OCI-LY1 (cell line): ENCODE data around the gene SMIM29.

ENCODE experiments used
- H2AFZ ChIP-seq: fragments of 200-600 bp; sonication (generic), shearing (Covaris generic); 2 replicates; pipeline ENCODE4 v1.6.0; 2014; ENCODE audit warnings: antibody characterized with exemption, mild to moderate bottlenecking, low read length
- H3F3A ChIP-seq: fragments of 200-600 bp; sonication (generic), shearing (Covaris generic); 2 replicates; pipeline ENCODE4 v1.6.0; 2014; ENCODE audit warnings: mild to moderate bottlenecking, antibody characterized with exemption, low read length, moderate library complexity; ENCODE audit not compliant: insufficient read depth
- H3K27ac ChIP-seq: fragments of 200-600 bp; sonication (generic); 2 replicates; pipeline ENCODE4 v1.5.1; 2014; ENCODE audit warnings: low read length, mixed run types, mild to moderate bottlenecking, low read depth; ENCODE audit not compliant: poor library complexity, severe bottlenecking
- H3K27me3 ChIP-seq: fragments of 200-600 bp; sonication (generic); 2 replicates; pipeline ENCODE4 v1.6.0; 2014; ENCODE audit warnings: antibody characterized with exemption, mild to moderate bottlenecking, low read length, moderate library complexity; ENCODE audit not compliant: insufficient read depth
- H3K36me3 ChIP-seq: fragments of 200-600 bp; sonication (generic); 2 replicates; pipeline ENCODE4 v1.6.1; 2014; ENCODE audit warnings: mild to moderate bottlenecking, antibody characterized with exemption, low read length, moderate library complexity, mixed read lengths; ENCODE audit not compliant: insufficient read depth
- H3K4me1 ChIP-seq: fragments of 200-600 bp; sonication (generic); 2 replicates; pipeline ENCODE4 v1.5.1; 2014; ENCODE audit warnings: mild to moderate bottlenecking, low read length, moderate library complexity; ENCODE audit not compliant: insufficient read depth, severe bottlenecking
- H3K4me2 ChIP-seq: fragments of 200-600 bp; sonication (generic), shearing (Covaris generic); 2 replicates; pipeline ENCODE4 v1.6.1; 2014; ENCODE audit warnings: low read length
- H3K4me3 ChIP-seq: fragments of 200-600 bp; sonication (generic); 2 replicates; pipeline ENCODE4 v1.5.1; 2014; ENCODE audit warnings: low read length, low read depth, mild to moderate bottlenecking, mixed read lengths; ENCODE audit not compliant: poor library complexity, severe bottlenecking
- H3K79me2 ChIP-seq: fragments of 200-600 bp; shearing (Covaris generic); 2 replicates; pipeline ENCODE4 v1.6.1; 2016; ENCODE audit warnings: mixed run types, low read length, mixed read lengths; ENCODE audit not compliant: insufficient read depth
- H3K9ac ChIP-seq: fragments of 200-600 bp; sonication (generic), shearing (Covaris generic); 2 replicates; pipeline ENCODE4 v1.6.1; 2014; ENCODE audit warnings: mild to moderate bottlenecking, low read length, mixed read lengths
- H3K9me2 ChIP-seq: fragments of 200-600 bp; sonication (generic), shearing (Covaris generic); 2 replicates; pipeline ENCODE4 v1.6.1; 2014; ENCODE audit warnings: low read depth, mild to moderate bottlenecking, low read length, mixed read lengths
- H3K9me3 ChIP-seq: fragments of 200-600 bp; shearing (Covaris generic); 2 replicates; pipeline ENCODE4 v1.6.1; 2014; ENCODE audit warnings: low read length, mixed read lengths
- H4K20me1 ChIP-seq: fragments of 200-600 bp; sonication (generic), shearing (Covaris generic); 2 replicates; pipeline ENCODE4 v1.6.0; 2016; ENCODE audit warnings: mild to moderate bottlenecking, low read length; ENCODE audit not compliant: insufficient read depth
- EZH2 ChIP-seq: fragments of 200-600 bp; sonication (generic), shearing (Covaris generic); IDR thresholded peaks from 2 replicates; pipeline ENCODE4 v1.8.0; 2017; ENCODE audit warnings: borderline replicate concordance, mixed run types, mild to moderate bottlenecking, antibody characterized with exemption, low read length, moderate library complexity, mixed read lengths
- TF ChIP-seq, protein P1 (sequence below): fragments of 200-600 bp; sonication (generic), shearing (Covaris generic); IDR thresholded peaks from 2 replicates; pipeline ENCODE4 v1.5.1; 2017; ENCODE audit warnings: mild to moderate bottlenecking, antibody characterized with exemption, low read length, moderate library complexity, mixed read lengths

Gene SMIM29

DNA sequence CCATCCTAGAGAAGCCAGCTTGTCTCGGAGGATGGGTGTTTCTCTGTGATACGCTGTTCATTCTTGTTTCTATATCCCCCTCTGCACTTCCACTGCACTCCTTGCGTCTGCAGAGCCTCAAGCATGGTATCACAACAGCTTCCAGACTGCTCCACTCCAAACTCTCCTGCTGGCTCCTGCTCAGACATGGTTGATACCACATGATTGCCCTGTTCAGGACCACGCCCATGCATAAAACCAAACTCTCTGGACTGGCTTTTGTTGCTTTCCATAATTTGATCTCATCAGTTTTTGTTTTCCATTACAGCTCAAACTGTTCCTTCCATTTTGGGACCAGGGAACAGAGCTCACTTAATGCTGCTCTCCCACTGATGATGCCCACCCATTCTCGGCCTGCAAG lies 30.0 kb upstream of the SMIM29 start:
- TF ChIP-seq EZH2, result no peak
- TF ChIP-seq, protein P1, sequence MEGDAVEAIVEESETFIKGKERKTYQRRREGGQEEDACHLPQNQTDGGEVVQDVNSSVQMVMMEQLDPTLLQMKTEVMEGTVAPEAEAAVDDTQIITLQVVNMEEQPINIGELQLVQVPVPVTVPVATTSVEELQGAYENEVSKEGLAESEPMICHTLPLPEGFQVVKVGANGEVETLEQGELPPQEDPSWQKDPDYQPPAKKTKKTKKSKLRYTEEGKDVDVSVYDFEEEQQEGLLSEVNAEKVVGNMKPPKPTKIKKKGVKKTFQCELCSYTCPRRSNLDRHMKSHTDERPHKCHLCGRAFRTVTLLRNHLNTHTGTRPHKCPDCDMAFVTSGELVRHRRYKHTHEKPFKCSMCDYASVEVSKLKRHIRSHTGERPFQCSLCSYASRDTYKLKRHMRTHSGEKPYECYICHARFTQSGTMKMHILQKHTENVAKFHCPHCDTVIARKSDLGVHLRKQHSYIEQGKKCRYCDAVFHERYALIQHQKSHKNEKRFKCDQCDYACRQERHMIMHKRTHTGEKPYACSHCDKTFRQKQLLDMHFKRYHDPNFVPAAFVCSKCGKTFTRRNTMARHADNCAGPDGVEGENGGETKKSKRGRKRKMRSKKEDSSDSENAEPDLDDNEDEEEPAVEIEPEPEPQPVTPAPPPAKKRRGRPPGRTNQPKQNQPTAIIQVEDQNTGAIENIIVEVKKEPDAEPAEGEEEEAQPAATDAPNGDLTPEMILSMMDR, result no peak
- no peaks in the 10 kb centered on the region for H3K79me2 ChIP-seq
- no peak overlapping the region for H3K9ac ChIP-seq
- H3K27me3 ChIP-seq, result no peaks in the 10 kb centered on the region
- H3K4me2 ChIP-seq, result no peak overlapping the region
- no peaks in the 10 kb centered on the region for H3K9me3 ChIP-seq
- peaks cover 21% of the 10 kb centered on the region; the same call in 1 of the 2 replicates for H3K36me3 ChIP-seq
- H3K27ac ChIP-seq, result no peak overlapping the region
- no peaks in the 10 kb centered on the region for H3K9me2 ChIP-seq
- H3K4me3 ChIP-seq, result no peak overlapping the region
- H3F3A ChIP-seq, result no peaks in the 10 kb centered on the region
- no peaks in the 10 kb centered on the region for H3K4me1 ChIP-seq
- H2AFZ ChIP-seq, result no peak overlapping the region
- no peaks in the 10 kb centered on the region for H4K20me1 ChIP-seq

DNA sequence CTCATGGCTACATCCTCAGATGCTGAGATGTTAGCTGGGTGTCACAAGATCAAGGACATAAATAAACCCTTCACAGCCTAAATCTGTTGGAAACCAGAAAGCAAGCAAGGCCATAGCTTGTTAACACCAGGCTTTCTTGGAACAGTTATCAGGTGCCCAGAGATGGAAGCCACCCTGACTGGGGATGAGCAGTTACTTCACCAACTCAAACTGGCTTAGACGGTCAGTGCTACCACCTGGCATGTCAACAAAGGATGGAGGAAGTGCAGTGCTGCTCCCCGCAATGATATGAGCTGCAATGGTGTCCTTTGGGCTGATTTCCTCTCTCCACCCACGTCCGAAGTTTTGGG lies 28.9 kb upstream of the SMIM29 start:
- Histone ChIP-seq H3K4me3 (no peak overlapping the region), H3K9me2 (no peaks in the 10 kb centered on the region), H3K27ac (no peak overlapping the region), H2AFZ (no peak overlapping the region), H3K4me1 (no peaks in the 10 kb centered on the region), H3K79me2 (no peaks in the 10 kb centered on the region), H4K20me1 (no peaks in the 10 kb centered on the region), H3F3A (no peaks in the 10 kb centered on the region), H3K36me3 (peaks cover 16% of the 10 kb centered on the region; the same call in 1 of the 2 replicates), H3K27me3 (no peaks in the 10 kb centered on the region), H3K9me3 (no peaks in the 10 kb centered on the region), H3K4me2 (no peak overlapping the region), H3K9ac (no peak overlapping the region)
- TF ChIP-seq, protein P1, result no peak
- TF ChIP-seq EZH2, result no peak

DNA sequence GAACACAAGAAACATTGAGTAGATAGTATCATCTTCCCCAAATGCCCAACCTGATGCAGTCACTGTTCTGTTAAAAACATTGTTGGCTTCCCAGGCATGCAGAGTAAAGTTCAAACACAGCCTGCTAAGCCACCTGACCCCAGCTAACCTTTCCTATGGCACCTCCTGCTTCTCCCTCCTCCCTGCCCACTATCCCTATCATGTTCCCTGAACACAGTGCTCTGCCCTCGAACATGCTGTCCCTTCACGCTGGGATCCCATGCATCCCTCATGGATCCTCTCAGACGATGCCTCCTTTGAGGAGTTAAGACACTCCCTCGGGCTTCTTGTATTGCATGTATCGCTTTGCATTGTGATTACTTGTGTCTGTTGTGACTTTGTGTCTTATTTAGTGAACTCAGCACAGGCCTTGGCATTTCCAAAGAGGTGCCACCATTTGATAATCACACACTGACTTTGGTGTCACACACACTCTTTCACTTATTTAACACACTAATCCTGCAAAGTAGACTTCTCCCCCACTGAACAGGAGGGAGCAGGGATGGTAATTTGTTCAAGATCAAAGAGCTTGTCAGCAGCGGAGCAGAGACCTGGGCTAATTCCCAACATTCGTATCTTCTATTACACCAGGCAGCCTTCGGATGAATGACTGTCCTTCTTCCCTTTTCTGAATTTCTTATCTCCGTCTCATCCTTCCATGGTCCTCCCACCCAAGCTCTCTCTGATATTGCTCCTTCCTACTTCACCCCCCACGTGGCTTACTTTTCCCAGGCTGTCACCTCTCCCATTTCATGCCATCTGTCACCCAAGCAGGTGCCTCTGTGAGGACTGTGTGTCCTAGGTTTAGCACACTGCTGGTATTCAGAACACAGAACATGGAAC lies 28.3 kb upstream of the SMIM29 start:
- no peak overlapping the region for H2AFZ ChIP-seq
- H3K27me3 ChIP-seq, result no peaks in the 10 kb centered on the region
- TF ChIP-seq, protein P1, result no peak
- TF ChIP-seq EZH2, result no peak
- H3K9me2 ChIP-seq, result no peaks in the 10 kb centered on the region
- H3K36me3 ChIP-seq, result peaks cover 12% of the 10 kb centered on the region; the same call in 1 of the 2 replicates
- H3K4me1 ChIP-seq, result no peaks in the 10 kb centered on the region
- no peak overlapping the region for H3K9ac ChIP-seq
- H3K79me2 ChIP-seq, result no peaks in the 10 kb centered on the region
- H3F3A ChIP-seq, result no peaks in the 10 kb centered on the region
- H4K20me1 ChIP-seq, result no peaks in the 10 kb centered on the region
- no peak overlapping the region for H3K4me2 ChIP-seq
- H3K27ac ChIP-seq, result no peak overlapping the region
- H3K4me3 ChIP-seq, result no peak overlapping the region
- no peaks in the 10 kb centered on the region for H3K9me3 ChIP-seq
